Natural killer cell treated with Interleukin-12 subunit alpha and Interleukin-12 subunit beta and Interleukin-15 and Interleukin-18, amount 100 ng/mL, for 72 hours (primary cell): ENCODE data around the gene ZNF718. TPM values are rescaled to one million over a fixed set of nuclear protein-coding genes. Genes with fewer than 3 reads are reported as not detected.

Source experiments
- total RNA-seq, 2 donors: library from RNA; stranded (reverse); gene quantifications; one replicate each; pipeline ENCODE4 v1.2.3, GENCODE V29; 2022

Gene ZNF718
- total RNA-seq, 2 donors from 2014 or later, result 10.4 to 10.8 TPM

Other genes starting within 250 kb of the ZNF718 start
- gene ZNF595, start 71.2 kb upstream of the ZNF718 start, total RNA-seq, result 10 to 100 TPM; 12.0 to 33.4 TPM
- not detected for gene ZNF732, start 181.0 kb downstream of the ZNF718 start, total RNA-seq
- 10 to 100 TPM; 26.5 to 37.6 TPM for gene ZNF141, start 213.3 kb downstream of the ZNF718 start, total RNA-seq